ENCODE measurements around the gene CP.

GRCh38 chr3:149212386-149212785 is 9.2 kb downstream of the CP start:
- TF ChIP-seq, protein P1, sequence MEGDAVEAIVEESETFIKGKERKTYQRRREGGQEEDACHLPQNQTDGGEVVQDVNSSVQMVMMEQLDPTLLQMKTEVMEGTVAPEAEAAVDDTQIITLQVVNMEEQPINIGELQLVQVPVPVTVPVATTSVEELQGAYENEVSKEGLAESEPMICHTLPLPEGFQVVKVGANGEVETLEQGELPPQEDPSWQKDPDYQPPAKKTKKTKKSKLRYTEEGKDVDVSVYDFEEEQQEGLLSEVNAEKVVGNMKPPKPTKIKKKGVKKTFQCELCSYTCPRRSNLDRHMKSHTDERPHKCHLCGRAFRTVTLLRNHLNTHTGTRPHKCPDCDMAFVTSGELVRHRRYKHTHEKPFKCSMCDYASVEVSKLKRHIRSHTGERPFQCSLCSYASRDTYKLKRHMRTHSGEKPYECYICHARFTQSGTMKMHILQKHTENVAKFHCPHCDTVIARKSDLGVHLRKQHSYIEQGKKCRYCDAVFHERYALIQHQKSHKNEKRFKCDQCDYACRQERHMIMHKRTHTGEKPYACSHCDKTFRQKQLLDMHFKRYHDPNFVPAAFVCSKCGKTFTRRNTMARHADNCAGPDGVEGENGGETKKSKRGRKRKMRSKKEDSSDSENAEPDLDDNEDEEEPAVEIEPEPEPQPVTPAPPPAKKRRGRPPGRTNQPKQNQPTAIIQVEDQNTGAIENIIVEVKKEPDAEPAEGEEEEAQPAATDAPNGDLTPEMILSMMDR (IDR thresholded peaks at IDR 0.05), result no peak
- TF ChIP-seq POLR2A (IDR thresholded peaks at IDR 0.05), result no peak

Data from lower leg skin (tissue), 3 donors.